Measurements from ENCODE around the gene GDNF.
"Not testable (repeated sequence)": the region's sequence is repeated elsewhere in the genome, so short reads cannot be mapped to it uniquely, and the experiment has no call there.

Gene GDNF

GRCh38 chr5:37839407-37840052, at the start of gene GDNF:
Gene GDNF (minus strand): TSS chr5:37840041. CDS start chr5:37834796, 5,245 bp downstream.
- in situ Hi-C loops (cut with HindIII; ENCODE audit: low sequenced_read_pairs): no loop called here

DNA sequence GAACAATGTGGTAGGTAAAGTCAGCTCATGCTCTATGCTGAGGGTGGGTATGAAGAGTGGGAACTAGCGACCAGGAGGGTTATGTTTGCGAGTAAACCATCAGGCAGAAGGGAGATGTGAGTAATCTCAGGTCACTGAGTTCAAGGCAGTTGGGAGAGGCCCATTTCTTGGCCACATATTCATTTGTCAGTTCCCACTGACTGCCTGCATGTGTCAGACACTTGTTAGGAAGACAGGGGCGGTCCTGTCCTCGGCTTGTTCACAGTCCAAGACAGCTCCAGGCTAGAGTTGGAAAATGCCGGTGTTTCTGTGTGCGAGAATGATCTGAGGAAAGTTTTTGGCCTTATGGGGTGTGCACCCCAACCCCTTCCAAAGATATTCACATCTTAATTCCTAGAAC, 48.6 kb upstream of the GDNF start:
- in situ Hi-C loops (cut with HindIII; ENCODE audit: low sequenced_read_pairs): no loop called here

DNA sequence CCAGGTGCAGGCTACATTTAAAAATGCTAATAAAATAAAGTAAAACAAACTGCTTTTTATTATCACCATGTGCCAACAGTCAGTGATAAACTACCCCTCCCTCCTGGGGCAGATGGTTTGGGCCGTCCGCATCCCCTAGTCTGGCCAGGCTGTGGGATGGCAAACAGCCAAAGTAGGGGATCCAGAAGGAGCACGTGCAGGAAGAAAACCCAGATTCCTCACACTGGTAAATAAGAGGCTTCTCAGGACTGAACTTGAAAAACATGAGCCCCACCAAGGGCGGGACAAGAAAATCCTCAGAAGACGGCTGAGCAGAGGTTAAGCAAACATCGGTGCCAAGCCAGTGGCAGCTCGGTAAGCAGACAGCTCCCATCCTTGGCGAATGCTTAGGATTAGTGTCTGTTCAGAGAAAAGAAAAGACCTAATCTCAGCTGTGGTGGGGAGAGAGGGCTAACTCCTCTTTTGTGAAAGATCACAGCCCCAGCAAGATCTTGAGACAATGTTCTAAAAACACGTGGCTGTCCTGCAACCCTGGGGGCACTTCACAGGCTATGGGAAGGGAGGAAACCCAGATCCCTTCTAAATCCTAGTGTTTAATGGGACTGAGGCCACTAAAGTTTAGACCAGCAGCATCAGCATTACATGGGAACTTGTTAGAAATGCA, 46.5 kb upstream of the GDNF start:
- in situ Hi-C loops (cut with HindIII; ENCODE audit: low sequenced_read_pairs): no loop called here

GRCh38 chr5:37882636-37883035, 42.8 kb upstream of the GDNF start:
- in situ Hi-C loops (cut with HindIII; ENCODE audit: low sequenced_read_pairs): no loop called here

DNA sequence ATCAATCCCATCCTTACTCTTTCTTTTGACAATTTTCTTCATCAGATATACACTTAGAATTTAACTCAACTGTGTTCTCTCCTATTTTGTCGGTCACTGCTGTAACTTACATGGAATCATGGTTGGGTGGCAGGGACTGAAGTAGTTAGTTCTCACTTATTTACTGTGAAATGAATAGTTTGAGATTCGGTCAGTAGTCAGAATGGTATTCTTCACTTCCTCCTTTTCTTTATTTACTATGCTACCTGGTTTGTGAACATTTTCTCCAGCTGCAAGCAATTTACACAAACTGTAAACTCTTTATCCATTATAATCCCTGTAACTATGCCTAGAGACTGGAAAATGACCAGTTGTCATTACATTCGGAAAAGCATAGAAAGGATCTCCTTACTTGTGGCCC, 41.5 kb upstream of the GDNF start:
- in situ Hi-C loops (cut with HindIII; ENCODE audit: low sequenced_read_pairs): no loop called here

GRCh38 chr5:37876943-37877342, 37.1 kb upstream of the GDNF start:
- in situ Hi-C loops (cut with HindIII; ENCODE audit: low sequenced_read_pairs): no loop called here

DNA sequence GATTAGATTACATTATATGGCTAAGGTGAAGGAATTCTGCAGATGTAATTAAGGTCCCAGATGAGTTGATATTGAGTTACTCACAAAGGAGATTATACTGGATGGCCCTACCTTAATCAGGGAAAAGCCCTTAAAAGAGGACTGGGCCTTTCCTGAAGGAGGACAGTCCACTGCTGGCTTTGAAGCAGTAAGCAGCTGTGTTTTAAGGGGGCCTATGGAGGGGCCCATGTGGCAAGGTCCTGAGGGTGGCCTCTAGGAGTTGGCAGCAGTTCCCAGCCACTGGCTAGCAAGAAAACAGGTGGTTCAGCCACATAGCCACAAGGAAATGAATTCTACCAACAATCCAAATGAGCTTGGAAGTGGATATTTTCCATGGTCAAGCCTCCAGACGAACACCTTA, 36.4 kb upstream of the GDNF start:
- in situ Hi-C loops (cut with HindIII; ENCODE audit: low sequenced_read_pairs): no loop called here

DNA sequence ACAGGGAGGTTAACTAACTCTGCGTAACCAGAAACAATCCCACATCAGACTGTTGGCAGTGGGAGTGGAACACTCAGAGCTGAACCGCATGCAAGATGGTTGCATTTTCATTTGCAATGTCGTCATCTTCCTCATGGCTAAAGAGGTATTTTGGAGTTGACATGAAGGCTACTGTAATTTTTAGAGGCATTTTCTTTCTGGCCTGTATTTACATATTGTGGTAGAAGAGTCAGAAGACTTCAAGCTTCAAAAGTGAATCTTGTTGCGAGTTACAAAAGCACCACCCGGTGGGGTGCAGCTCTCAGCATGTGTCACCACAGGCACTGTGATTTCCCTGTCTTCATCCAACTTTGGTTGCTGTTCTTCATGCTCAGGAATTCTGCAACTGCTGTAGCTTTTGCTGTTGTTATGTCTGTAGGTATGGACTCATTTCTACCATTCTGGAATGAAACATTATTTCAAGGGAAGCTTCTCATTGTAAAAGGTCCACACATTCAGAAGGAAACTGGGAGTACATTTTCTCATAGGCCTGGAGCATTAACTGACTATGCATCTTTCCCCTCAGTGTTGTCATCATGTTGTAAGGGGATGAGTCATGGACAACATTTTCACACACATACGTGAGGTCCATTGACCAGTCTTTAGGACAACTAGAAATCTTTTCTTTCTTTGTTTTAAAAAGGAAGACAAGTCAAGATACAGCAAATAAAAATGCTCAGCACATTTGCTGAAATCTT, 35.4 kb upstream of the GDNF start:
- in situ Hi-C loops (cut with HindIII; ENCODE audit: low sequenced_read_pairs): no loop called here

DNA sequence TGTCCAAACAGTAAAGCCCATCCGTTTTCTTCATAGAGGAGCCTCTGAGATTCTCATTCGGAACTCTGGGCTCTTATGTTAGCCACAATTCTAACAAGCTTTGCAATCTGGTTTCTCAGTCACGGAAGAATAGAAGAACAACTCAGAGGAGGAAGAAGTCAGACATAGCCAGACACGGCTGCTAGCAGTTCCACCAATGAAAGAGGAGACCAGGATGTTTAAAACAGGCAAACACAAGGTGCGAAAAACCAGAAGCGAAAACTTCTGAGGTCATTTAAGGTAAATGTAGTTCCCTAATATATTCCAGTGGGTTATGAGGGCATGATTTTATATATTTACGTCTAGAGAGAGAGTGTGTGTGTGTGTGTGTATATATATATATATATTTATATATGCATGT, 34.1 kb upstream of the GDNF start:
- in situ Hi-C loops (cut with HindIII; ENCODE audit: low sequenced_read_pairs): no loop called here

DNA sequence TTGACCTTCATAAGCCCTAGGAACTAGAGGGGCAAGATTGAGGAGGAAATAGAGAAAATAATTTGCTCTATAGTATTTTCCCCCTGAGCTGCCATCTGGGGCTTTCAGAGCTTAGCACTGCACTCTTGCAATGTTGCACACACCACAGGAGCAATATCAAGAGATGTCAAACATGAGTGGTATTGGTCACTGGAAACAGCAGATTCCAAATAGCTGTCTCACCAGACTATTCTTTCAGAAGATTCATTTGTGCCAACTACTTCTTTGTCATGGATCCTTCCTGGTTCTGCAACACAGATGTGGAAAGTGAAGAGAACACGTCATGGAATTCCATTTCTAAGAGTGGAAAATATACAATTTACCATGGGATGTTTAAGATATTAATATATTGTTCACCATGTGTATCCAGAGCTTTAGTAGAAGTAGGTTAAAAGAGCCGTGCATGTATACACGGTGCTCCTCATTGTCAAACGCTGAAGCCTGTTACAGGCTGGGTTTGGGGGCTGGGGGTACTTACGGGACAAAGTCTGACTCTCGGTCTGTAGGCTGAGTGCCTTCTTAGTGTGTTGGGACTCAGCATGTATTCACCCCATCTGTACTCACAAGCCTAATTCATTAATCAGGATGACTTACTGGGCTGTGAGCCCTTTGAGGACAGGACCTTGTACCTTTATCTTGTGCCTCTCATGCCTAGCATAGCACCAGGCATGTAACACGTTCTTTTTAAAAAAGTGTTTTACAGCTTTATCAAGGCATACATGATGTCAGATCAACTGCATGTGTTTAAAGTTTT, 31.4 kb upstream of the GDNF start:
- in situ Hi-C loops (cut with HindIII; ENCODE audit: low sequenced_read_pairs): no loop called here

DNA sequence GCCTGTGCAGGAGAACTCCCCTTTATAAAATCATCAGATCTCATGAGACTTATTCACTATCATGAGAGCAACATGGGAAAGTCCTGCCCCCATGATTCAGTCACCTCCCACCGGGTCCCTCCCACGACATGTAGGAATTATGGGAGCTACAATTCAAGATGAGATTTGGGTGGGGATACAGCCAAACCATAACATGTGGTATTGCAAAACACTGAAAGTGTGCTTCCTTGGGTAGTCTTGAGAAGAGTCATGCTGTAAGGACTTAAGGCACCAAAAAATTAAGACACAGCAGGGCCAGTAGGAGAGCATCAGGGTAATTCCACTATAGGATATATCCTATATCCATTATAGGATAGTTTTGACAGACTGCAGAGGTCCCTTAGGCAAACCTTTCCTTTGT, 29.4 kb upstream of the GDNF start:
- in situ Hi-C loops (cut with HindIII; ENCODE audit: low sequenced_read_pairs): no loop called here

GRCh38 chr5:37867654-37868053, 27.8 kb upstream of the GDNF start:
- in situ Hi-C loops (cut with HindIII; ENCODE audit: low sequenced_read_pairs): no loop called here

- in situ Hi-C loops (cut with HindIII; ENCODE audit: low sequenced_read_pairs): not testable (repeated sequence)
Observed at GRCh38 chr5:37862907-37863306, 23.1 kb upstream of the GDNF start.

- in situ Hi-C loops (cut with HindIII; ENCODE audit: low sequenced_read_pairs): no loop called here
Observed at GRCh38 chr5:37860206-37860605, 20.4 kb upstream of the GDNF start.

DNA sequence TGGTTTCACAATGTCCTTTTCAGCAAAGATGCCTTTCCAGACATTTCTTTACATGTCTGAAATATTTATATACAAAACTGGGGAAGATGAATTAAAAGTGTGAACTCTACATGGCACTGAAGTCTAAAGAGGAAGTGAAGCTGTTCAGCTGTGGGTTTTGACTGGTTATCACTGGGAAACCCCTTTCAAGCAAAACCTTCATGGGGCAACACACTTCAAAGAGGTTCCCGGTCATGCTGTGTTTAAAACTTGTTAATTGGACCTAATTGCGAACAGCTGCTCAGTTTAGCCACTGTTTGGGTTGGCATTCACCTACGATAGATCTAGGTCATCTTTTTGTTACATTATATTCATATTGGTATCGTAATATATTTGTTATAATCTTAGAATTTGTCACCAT, 20.0 kb upstream of the GDNF start:
- in situ Hi-C loops (cut with HindIII; ENCODE audit: low sequenced_read_pairs): no loop called here

GRCh38 chr5:37858250-37858649, 18.4 kb upstream of the GDNF start:
- in situ Hi-C loops (cut with HindIII; ENCODE audit: low sequenced_read_pairs): no loop called here

DNA sequence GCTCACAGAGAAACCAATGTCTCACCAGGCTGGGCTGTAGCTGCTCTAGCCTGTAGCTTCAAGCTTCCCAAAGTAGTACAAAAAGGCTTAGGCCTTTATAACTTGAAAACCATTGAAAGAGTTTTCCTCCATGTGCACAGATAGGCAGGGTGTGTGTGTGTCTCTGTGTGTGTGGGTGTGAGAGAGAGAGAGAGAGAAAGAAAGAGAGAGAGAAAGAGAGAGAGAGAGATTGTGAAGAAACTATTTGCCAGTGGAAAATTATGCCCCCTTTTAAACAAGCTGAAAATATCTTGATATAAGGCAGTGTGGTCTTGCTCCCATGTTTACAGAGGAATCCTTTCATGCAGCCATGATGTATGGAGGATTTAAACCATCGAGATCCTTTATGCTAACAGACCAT, 17.9 kb upstream of the GDNF start:
- in situ Hi-C loops (cut with HindIII; ENCODE audit: low sequenced_read_pairs): no loop called here

DNA sequence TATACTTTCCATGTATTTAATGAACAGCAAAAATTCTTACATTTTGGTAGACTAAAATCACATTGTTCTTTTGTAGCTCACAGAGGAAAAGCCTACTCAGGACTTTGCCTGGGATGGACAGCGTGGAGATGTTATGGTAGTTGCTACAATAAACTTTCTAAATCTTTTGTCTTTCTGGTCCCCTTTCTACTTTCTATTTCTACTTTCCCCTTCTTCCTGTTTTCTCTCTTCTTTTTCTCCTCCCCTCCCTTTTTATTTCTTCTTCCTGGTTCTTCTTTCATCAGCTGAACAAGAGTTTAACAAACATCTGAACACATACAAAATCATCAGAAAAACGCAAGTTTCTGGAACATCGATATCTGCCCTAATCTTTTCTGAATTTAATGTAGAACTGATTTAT, 15.6 kb upstream of the GDNF start:
- in situ Hi-C loops (cut with HindIII; ENCODE audit: low sequenced_read_pairs): no loop called here

DNA sequence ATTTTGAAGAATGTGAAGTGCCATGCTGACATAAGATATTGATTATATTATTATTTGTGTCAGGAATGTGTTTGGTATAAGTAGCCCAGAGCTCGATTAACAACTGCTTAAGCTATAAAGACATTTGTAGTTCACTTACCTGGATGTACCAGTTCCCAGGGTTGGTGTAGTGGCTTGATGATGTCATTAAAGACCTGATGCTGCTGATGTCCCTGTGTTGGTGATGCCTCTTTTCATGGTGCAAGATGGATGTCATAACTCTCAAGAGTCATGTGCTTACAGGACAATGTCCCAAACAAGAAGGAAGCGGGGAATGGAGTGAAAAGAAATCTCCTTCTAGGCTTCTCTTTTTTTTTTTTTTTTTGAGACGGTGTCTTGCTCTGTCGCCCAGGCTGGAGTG, 11.5 kb upstream of the GDNF start:
- in situ Hi-C loops (cut with HindIII; ENCODE audit: low sequenced_read_pairs): no loop called here

- in situ Hi-C loops (cut with HindIII; ENCODE audit: low sequenced_read_pairs): no loop called here
Observed at GRCh38 chr5:37850226-37850865, 10.5 kb upstream of the GDNF start.

GRCh38 chr5:37849641-37850040, 9.8 kb upstream of the GDNF start:
- in situ Hi-C loops (cut with HindIII; ENCODE audit: low sequenced_read_pairs): no loop called here
